Activated B cell treated with CpG ODN at 0.5 μM for 24 hours (primary cell): ENCODE measurements around the gene ID2. TPM values are rescaled to one million over a fixed set of nuclear protein-coding genes. Genes with fewer than 3 reads are reported as not detected.

Source experiments
- ATAC-seq: fragments of 200-7000 bp; cut with Tn5 transposase; one replicate; pipeline ENCODE4 v1.10.0; 2021; ENCODE audit warnings: low read depth, mild to moderate bottlenecking, moderate library complexity
- CTCF ChIA-PET: fragments of 350-600 bp; sonication (Branson Sonifier 250); formaldehyde crosslinking; loops from one replicate; lab custom pipeline; 2021; ENCODE audit warnings: antibody characterized with exemption; lab: Charles Lee
- POLR2A ChIA-PET: fragments of 350-600 bp; sonication (Branson Sonifier 250); formaldehyde crosslinking; loops from one replicate; lab custom pipeline; 2021; ENCODE audit warnings: antibody characterized with exemption; lab: Charles Lee
- DNase-seq: peaks from one replicate; pipeline ENCODE4 v3.0.0; 2022
- H3K27ac Mint-ChIP-seq: one replicate; pipeline ENCODE4 v1.8.0; 2020; ENCODE audit warnings: mixed read lengths
- H3K27me3 Mint-ChIP-seq: one replicate; pipeline ENCODE4 v1.8.0; 2021; ENCODE audit warnings: mixed read lengths
- H3K36me3 Mint-ChIP-seq: one replicate; pipeline ENCODE4 v1.8.0; 2021; ENCODE audit warnings: low read depth, mixed read lengths
- H3K4me1 Mint-ChIP-seq: one replicate; pipeline ENCODE4 v1.8.0; 2021; ENCODE audit warnings: mixed read lengths
- H3K4me3 Mint-ChIP-seq: one replicate; pipeline ENCODE4 v1.8.0; 2020; ENCODE audit warnings: mild to moderate bottlenecking, mixed read lengths
- H3K9me3 Mint-ChIP-seq: one replicate; pipeline ENCODE4 v1.8.0; 2020; ENCODE audit warnings: mixed read lengths
- intact Hi-C: fragments of 100-400 bp; cut with micrococcal nuclease; formaldehyde crosslinking; loops from one replicate; pipeline ENCODE4 v1.15.1; 2024
- total RNA-seq: library from RNA; stranded (reverse); gene quantifications from 2 replicates; pipeline ENCODE4 v1.2.3, GENCODE V29; 2022
- TF ChIP-seq, protein P1 (sequence below): fragments of 200-600 bp; IDR thresholded peaks from one replicate; pipeline ENCODE4 v1.8.0; 2022; ENCODE audit warnings: antibody characterized with exemption, mild to moderate bottlenecking

ID2 gene
- total RNA-seq, 1 donor from 2014 or later, result 8.1 TPM

DNA sequence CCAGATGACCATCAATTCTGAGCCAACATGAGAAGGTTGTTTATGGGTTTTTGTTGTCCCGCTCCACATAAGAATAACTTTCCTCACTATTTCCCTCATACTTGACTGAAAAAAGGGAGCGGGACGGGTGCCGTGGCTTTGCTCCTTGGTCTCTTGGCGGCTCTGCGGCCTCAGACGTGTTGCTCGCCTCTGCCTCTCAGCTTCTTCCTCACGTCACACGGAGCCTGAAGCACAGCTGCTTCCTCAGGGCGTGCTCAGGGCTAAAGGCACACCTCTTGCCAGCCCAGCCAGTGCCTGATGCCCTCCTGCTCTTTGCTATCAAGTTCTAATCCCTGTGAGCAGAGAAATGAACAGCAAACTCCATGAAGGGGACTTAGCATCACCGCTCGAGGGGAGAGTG is 17.9 kb upstream of the ID2 start:
- intact Hi-C loops, result no loop called here
- CTCF ChIA-PET, result no interaction called here
- DNase-seq (no peak), ATAC-seq (no peak)
- TF ChIP-seq, protein P1, sequence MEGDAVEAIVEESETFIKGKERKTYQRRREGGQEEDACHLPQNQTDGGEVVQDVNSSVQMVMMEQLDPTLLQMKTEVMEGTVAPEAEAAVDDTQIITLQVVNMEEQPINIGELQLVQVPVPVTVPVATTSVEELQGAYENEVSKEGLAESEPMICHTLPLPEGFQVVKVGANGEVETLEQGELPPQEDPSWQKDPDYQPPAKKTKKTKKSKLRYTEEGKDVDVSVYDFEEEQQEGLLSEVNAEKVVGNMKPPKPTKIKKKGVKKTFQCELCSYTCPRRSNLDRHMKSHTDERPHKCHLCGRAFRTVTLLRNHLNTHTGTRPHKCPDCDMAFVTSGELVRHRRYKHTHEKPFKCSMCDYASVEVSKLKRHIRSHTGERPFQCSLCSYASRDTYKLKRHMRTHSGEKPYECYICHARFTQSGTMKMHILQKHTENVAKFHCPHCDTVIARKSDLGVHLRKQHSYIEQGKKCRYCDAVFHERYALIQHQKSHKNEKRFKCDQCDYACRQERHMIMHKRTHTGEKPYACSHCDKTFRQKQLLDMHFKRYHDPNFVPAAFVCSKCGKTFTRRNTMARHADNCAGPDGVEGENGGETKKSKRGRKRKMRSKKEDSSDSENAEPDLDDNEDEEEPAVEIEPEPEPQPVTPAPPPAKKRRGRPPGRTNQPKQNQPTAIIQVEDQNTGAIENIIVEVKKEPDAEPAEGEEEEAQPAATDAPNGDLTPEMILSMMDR, result no peak
- no peak overlapping the region for H3K4me3 Mint-ChIP-seq
- POLR2A ChIA-PET, result no interaction called here
- H3K36me3 Mint-ChIP-seq, result no peaks in the 10 kb centered on the region
- H3K9me3 Mint-ChIP-seq, result no peaks in the 10 kb centered on the region
- H3K4me1 Mint-ChIP-seq, result no peaks in the 10 kb centered on the region
- no peak overlapping the region for H3K27ac Mint-ChIP-seq
- H3K27me3 Mint-ChIP-seq, result peaks cover 29% of the 10 kb centered on the region

DNA sequence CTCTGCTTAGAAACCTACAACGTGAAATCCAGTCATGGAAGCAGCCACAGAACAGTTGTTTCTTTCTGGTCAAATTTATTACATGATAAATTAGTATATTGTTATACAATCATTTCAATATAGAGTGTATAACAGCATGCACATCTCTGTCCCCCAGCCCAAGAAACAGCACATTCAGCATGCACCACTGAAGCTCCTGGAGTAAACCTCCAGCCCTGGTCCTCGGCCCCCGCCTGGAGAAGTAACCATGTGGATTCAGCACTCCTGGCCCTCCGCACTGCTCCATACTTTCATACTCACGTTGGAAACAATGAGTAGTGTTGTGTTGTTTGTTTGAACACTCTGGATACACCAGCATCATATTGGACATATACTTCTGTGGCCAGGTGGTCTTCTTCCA is 15.3 kb upstream of the ID2 start:
- no peaks in the 10 kb centered on the region for H3K36me3 Mint-ChIP-seq
- CTCF ChIA-PET, result no interaction called here
- TF ChIP-seq, protein P1, result no peak
- no peak overlapping the region for H3K4me3 Mint-ChIP-seq
- no peaks in the 10 kb centered on the region for H3K4me1 Mint-ChIP-seq
- ATAC-seq, result no peak
- POLR2A ChIA-PET, result no interaction called here
- no peak for DNase-seq
- intact Hi-C loops, result no loop called here
- peaks cover 26% of the 10 kb centered on the region for H3K27me3 Mint-ChIP-seq
- H3K9me3 Mint-ChIP-seq, result no peaks in the 10 kb centered on the region
- H3K27ac Mint-ChIP-seq, result no peak overlapping the region

DNA sequence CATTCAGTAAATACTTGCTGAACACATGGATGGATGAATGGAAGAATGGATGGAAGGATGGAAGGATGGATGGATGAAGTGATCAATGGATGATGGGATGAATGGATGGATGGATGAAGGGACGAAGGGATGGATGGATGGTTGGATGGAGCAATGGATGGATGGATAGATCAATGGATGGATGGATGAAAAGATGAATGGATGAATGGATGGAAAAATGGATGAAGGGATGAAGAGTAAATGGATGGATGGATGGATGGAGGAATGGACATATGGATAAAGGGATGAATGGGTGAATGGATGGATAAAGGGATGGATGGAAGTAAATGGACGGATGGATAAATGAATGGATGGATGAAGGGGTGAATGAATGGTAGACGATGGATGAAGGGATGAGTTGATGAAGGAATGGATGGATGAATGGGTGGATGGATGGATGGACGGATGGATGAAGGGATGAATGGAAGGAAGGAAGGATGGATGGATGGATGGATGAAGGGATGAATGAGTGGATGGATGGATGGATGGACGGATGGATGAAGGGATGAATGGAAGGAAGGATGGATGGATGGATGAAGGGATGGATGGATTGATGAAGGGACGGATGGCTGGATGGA is 13.9 kb upstream of the ID2 start:
- H3K4me1 Mint-ChIP-seq, result no peaks in the 10 kb centered on the region
- DNase-seq, result no peak
- POLR2A ChIA-PET, result no interaction called here
- no peak overlapping the region for H3K27ac Mint-ChIP-seq
- no peaks in the 10 kb centered on the region for H3K36me3 Mint-ChIP-seq
- H3K27me3 Mint-ChIP-seq, result peaks cover 22% of the 10 kb centered on the region
- intact Hi-C loops, result no loop called here
- CTCF ChIA-PET, result no interaction called here
- TF ChIP-seq, protein P1, result no peak
- no peak overlapping the region for H3K4me3 Mint-ChIP-seq
- ATAC-seq, result no peak
- H3K9me3 Mint-ChIP-seq, result no peaks in the 10 kb centered on the region

DNA sequence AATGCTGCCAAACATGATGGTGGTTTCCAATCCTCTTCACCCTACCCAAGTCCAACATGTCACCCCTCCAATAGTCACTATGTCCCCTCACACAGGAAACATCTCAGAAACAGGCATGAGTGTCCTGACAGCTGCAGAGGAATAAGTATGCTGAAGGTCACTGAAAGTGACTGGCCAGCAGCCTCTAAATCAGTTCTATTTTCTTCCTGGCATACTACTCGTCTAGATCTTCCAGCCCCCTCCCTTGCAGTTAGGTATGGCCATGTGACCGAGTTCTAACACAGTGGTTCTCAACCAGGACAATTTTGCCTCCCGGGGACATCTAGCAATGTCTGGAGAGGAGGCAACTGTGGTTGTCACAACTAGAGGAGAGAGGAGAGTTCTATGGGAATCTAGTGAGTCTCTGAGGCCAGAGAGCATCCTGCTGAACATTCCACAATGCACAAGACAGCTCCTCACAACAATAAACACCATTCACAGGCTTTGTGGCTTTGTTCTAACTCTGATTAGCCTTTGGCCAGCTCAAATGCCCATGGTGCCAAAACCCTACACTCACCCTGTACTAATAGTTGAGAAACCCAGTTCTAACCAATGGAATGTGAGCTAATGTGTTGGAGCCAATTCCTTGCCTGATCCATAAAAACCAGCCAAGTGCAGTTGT is 12.6 kb upstream of the ID2 start:
- no peaks in the 10 kb centered on the region for H3K36me3 Mint-ChIP-seq
- DNase-seq (no peak), ATAC-seq (no peak)
- TF ChIP-seq, protein P1, result no peak
- ChIA-PET CTCF (no interaction called here), POLR2A (no interaction called here)
- peaks cover 26% of the 10 kb centered on the region for H3K27me3 Mint-ChIP-seq
- no peak overlapping the region for H3K4me3 Mint-ChIP-seq
- no peaks in the 10 kb centered on the region for H3K4me1 Mint-ChIP-seq
- intact Hi-C loops, result no loop called here
- H3K27ac Mint-ChIP-seq, result no peak overlapping the region
- H3K9me3 Mint-ChIP-seq, result peaks cover 7% of the 10 kb centered on the region

DNA sequence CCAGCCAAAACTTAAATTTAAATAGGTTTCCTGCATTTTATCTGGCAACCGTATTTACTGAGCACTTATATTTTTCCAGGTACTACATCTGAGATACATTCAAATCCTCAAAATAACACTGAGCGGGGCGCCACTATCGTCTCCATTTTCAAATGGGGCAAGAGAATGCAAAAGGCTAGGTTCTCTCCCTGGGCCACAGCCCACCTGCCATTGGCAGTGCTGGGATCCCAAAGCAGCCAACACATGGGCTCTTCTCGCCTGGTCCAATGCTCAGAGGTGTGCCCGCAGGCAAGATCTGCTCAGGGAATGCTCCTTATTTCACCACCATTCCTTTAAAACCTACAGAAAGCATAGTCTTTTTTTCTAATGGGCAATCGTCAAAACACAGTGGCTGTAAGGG is 11.3 kb upstream of the ID2 start:
- Mint-ChIP-seq H3K4me3 (no peak overlapping the region), H3K4me1 (no peaks in the 10 kb centered on the region), H3K27me3 (peaks cover 29% of the 10 kb centered on the region), H3K27ac (no peak overlapping the region), H3K36me3 (no peaks in the 10 kb centered on the region), H3K9me3 (peaks cover 14% of the 10 kb centered on the region)
- DNase-seq (no peak), ATAC-seq (no peak)
- TF ChIP-seq, protein P1, result no peak
- CTCF ChIA-PET, result no interaction called here
- POLR2A ChIA-PET, result no interaction called here
- intact Hi-C loops, result no loop called here
